Left ventricle myocardium inferior (tissue), 1 donor: Measurements from ENCODE around the gene FHIT. TPM values are rescaled to one million over a fixed set of nuclear protein-coding genes. Genes with fewer than 3 reads are reported as not detected.
"Not testable (repeated sequence)": the region's sequence is repeated elsewhere in the genome, so short reads cannot be mapped to it uniquely, and the experiment has no call there.

ENCODE experiments used
- DNase-seq: peaks from one replicate; pipeline ENCODE4 v3.0.0-alpha.2; 2020
- H3K27ac ChIP-seq: fragments of 200-600 bp; replicated peaks from 2 replicates; pipeline ENCODE4 v1.8.0; 2021
- H3K27me3 ChIP-seq: fragments of 200-600 bp; 2 replicates; pipeline ENCODE4 v1.8.0; 2021; ENCODE audit warnings: low read depth
- H3K36me3 ChIP-seq: fragments of 200-600 bp; 2 replicates; pipeline ENCODE4 v1.8.0; 2021
- H3K4me1 ChIP-seq: fragments of 200-600 bp; 2 replicates; pipeline ENCODE4 v1.8.0; 2021
- H3K4me3 ChIP-seq: fragments of 200-600 bp; 2 replicates; pipeline ENCODE4 v1.8.0; 2021; ENCODE audit warnings: mild to moderate bottlenecking, moderate library complexity
- H3K9me3 ChIP-seq: fragments of 200-600 bp; replicated peaks from 2 replicates; pipeline ENCODE4 v1.8.0; 2021
- intact Hi-C: fragments of 100-400 bp; cut with micrococcal nuclease; formaldehyde crosslinking; loops from one replicate; pipeline ENCODE4 v1.11.0; 2022
- total RNA-seq: library from RNA; stranded (reverse); fragmentation: NEBNext Ultra II Directional; extraction: Animal tissue kit (Norgen Biotek cat#: 25700); gene quantifications from one replicate; pipeline ENCODE4 v1.2.1, GENCODE V29; 2021
- TF ChIP-seq, protein P1 (sequence below): fragments of 200-600 bp; IDR thresholded peaks from 2 replicates; pipeline ENCODE4 v1.8.0; 2021; ENCODE audit warnings: antibody characterized with exemption, mild to moderate bottlenecking, borderline replicate concordance
- donor health status: DM: no; HTN: yes; CAD: no; lungs with severe emphysema.

FHIT gene
- total RNA-seq, 1 donor from 2014 or later, result 16.0 TPM

DNA sequence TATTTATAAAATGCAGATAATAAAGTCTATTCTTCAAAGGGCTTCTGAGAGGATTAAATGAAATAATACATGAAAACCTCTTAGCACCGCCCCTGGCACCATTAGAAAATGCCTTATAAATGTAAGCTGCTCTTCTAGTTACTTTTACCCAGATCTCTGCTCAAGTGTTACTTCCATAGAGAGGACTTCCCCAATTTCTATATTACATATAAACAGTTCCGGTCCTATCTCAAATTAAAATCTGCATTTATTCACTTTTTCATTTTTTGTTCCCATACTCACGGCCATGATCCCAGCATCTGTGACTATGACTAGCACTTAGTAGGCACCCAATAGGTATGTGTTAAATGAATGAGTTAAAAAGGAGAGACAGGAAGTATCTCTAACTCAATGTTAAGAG, 1310.5 kb downstream of the FHIT start:
- Histone ChIP-seq H3K27me3 (no peaks in the 10 kb centered on the region), H3K4me3 (no peak overlapping the region), H3K4me1 (no peaks in the 10 kb centered on the region), H3K9me3 (no peaks in the 10 kb centered on the region), H3K36me3 (no peaks in the 10 kb centered on the region), H3K27ac (no peak overlapping the region)
- TF ChIP-seq, protein P1, sequence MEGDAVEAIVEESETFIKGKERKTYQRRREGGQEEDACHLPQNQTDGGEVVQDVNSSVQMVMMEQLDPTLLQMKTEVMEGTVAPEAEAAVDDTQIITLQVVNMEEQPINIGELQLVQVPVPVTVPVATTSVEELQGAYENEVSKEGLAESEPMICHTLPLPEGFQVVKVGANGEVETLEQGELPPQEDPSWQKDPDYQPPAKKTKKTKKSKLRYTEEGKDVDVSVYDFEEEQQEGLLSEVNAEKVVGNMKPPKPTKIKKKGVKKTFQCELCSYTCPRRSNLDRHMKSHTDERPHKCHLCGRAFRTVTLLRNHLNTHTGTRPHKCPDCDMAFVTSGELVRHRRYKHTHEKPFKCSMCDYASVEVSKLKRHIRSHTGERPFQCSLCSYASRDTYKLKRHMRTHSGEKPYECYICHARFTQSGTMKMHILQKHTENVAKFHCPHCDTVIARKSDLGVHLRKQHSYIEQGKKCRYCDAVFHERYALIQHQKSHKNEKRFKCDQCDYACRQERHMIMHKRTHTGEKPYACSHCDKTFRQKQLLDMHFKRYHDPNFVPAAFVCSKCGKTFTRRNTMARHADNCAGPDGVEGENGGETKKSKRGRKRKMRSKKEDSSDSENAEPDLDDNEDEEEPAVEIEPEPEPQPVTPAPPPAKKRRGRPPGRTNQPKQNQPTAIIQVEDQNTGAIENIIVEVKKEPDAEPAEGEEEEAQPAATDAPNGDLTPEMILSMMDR, result no peak
- DNase-seq, result no peak
- intact Hi-C loops, result no loop called here

DNA sequence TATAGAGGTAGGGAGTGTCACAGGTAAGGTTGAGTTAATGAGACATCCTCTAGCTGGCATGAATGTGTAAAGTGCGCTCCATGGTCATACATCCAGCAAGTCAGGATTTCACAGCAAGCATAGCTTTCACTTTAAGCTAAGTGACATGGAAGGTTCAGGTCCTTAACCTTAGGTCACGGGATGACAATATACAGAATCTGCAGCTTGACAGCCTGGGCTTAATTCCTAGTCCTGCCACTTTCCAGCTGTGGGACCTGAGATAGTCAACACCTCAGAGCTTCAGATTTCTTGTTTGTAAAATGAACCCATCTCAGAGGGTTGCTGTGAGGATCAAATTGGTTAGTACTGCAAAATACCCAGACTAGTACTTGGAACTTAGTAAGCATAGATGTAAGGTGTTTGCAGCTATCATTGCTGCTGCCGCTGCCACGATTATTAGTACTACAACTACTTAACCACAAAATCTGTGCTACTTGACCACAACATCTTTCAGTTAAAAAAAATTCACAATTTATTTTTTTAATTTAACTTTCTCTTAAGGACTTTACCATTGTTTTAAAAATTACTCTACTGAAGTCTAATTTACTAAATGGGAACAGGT, 1311.3 kb downstream of the FHIT start:
- H3K27me3 ChIP-seq, result no peaks in the 10 kb centered on the region
- H3K4me3 ChIP-seq, result no peak overlapping the region
- H3K27ac ChIP-seq, result no peak overlapping the region
- TF ChIP-seq, protein P1, result no peak
- intact Hi-C loops, result no loop called here
- no peaks in the 10 kb centered on the region for H3K4me1 ChIP-seq
- no peaks in the 10 kb centered on the region for H3K36me3 ChIP-seq
- no peaks in the 10 kb centered on the region for H3K9me3 ChIP-seq
- no peak for DNase-seq

DNA sequence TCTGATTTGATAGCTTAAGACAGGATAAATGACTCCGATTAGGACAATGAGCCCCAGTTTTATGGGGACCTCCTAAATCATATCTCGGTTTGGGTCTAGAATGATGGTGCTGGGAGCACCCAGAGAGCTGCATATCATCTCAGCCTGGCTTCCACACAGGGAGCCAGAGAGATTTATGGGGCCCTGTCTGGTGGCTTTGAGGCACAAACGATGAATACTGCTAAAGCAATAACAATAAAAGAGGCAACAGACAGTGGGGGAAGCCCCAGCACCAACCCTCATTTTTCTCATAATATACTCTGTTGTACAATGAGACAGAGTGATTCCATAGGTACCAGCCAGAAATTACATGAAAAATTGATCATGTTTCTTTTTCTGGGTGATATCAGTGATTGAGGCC, 1312.4 kb downstream of the FHIT start:
- DNase-seq, result no peak
- TF ChIP-seq, protein P1, result no peak

DNA sequence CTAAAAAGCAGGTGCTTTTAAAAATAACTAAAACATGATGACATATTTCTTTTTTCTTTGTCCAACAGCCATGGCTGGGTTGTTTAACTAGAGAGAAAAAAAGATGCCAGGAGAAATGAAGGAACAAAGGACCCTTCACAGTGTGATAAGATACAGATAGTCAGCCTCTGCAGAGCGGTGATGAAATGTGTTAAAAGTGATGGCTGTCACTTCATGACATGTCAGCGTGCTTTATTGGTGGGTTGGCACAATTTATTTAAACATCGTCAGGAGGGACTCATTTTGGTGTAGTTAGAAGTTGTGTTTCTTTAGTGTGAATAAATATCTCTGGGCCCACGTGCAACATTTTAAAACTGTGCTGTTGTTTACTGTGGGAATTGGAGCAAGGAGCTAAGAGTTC, 1314.1 kb downstream of the FHIT start:
- H3K4me1 ChIP-seq, result no peaks in the 10 kb centered on the region
- TF ChIP-seq, protein P1, result no peak
- H3K4me3 ChIP-seq, result no peak overlapping the region
- H3K27me3 ChIP-seq, result no peaks in the 10 kb centered on the region
- no peak for DNase-seq
- no peaks in the 10 kb centered on the region for H3K36me3 ChIP-seq
- no peak overlapping the region for H3K27ac ChIP-seq
- intact Hi-C loops, result no loop called here
- H3K9me3 ChIP-seq, result no peaks in the 10 kb centered on the region

More for the DNA sequence above, 1312.4 kb downstream of the FHIT start:
- intact Hi-C loops, result no loop called here
- H3K9me3 ChIP-seq, result no peaks in the 10 kb centered on the region
- no peaks in the 10 kb centered on the region for H3K27me3 ChIP-seq
- no peaks in the 10 kb centered on the region for H3K36me3 ChIP-seq
- no peaks in the 10 kb centered on the region for H3K4me1 ChIP-seq
- no peak overlapping the region for H3K27ac ChIP-seq
- no peak overlapping the region for H3K4me3 ChIP-seq

DNA sequence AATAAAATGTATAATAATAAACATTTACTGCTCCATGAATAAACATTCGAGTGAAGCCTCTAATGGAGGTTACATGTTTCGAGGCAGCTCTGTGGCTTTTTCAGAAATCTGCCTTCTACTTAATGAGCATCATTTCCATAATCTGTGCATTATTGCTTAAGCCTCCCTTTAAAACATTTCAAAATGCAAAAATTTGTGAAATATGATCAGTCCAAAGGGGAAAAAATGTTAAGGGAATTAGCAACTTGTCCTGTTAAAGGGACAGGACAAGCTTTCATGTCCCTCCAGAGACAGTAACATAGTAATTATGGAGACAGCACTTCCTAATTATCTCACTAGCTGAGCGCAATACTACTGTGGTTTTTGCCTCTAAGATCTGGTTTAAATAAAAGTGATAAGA, 1314.8 kb downstream of the FHIT start:
- TF ChIP-seq, protein P1, result no peak

DNA sequence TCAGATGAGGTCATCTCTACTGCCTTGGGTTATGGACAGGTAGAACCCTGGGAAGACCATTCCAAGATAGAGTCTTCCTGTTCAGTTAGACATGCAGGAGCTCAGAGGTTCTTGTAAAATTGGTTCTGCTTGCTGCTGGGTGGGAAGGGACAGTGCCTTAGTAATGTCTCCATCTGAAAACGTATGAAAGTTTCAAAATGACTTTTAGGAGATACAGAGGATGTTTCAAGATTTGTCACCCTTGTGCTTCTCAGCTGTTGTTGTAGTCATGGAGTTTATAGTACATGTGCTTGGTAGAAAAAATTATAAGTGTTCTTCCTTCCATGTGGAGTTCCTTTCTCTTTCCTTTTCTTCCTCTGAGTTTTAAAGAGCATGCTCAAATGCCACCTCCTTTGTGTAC, 1316.2 kb downstream of the FHIT start:
- no peak overlapping the region for H3K4me3 ChIP-seq
- no peaks in the 10 kb centered on the region for H3K4me1 ChIP-seq
- no peak overlapping the region for H3K27ac ChIP-seq
- intact Hi-C loops, result no loop called here
- no peaks in the 10 kb centered on the region for H3K27me3 ChIP-seq
- TF ChIP-seq, protein P1, result no peak
- no peaks in the 10 kb centered on the region for H3K36me3 ChIP-seq
- no peak for DNase-seq
- no peaks in the 10 kb centered on the region for H3K9me3 ChIP-seq

More for the DNA sequence above, 1314.8 kb downstream of the FHIT start:
- Histone ChIP-seq H3K27ac (no peak overlapping the region), H3K4me3 (no peak overlapping the region), H3K9me3 (no peaks in the 10 kb centered on the region), H3K36me3 (no peaks in the 10 kb centered on the region), H3K27me3 (no peaks in the 10 kb centered on the region), H3K4me1 (no peaks in the 10 kb centered on the region)
- DNase-seq, result no peak
- intact Hi-C loops, result no loop called here

DNA sequence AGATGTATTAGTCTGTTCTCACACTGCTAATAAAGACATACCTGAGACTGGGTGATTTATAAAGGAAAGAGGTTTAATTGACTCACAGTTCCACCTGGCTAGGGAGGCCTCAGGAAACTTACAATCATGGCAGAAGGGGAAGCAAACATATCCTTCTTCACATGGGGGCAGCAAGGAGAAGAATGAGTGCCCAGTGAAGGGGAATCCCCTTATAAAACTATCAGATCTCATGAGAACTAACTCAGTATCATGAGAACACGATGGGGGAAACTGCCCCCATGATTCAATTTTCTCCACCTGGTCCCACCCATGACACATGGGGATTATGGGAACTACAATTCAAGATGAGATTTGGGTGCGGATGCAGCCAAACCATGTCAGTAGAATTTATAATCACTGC, 1316.7 kb downstream of the FHIT start:
- not testable (repeated sequence) for H3K9me3 ChIP-seq, H3K4me1 ChIP-seq

More for the DNA sequence above, 1316.7 kb downstream of the FHIT start:
- DNase-seq, H3K4me3 ChIP-seq, intact Hi-C loops, H3K27me3 ChIP-seq, H3K36me3 ChIP-seq, H3K27ac ChIP-seq: not testable (repeated sequence)
